AG09309 (cell line): ENCODE results near the gene AKNA.

Experiments used
- DNase-seq: peaks from one replicate; pipeline ENCODE4 v3.0.0-alpha.2; 2010; ENCODE audit warnings: low read depth
- H3K4me3 ChIP-seq: 2 replicates; pipeline ENCODE4 v1.5.1; 2011; ENCODE audit warnings: mild to moderate bottlenecking, low read depth, low read length, moderate library complexity; ENCODE audit not compliant: control insufficient read depth
- CTCF ChIP-seq: IDR thresholded peaks from 2 replicates; pipeline ENCODE4 v1.5.1; 2011; ENCODE audit warnings: mild to moderate bottlenecking, low read depth, low read length, inconsistent platforms; ENCODE audit not compliant: insufficient read depth, control insufficient read depth; ENCODE audit errors: missing control alignments

Gene AKNA

GRCh38 chr9:114384341-114384740, 3.4 kb downstream of the AKNA start:
- TF ChIP-seq CTCF: no peak
- no peak overlapping the region for H3K4me3 ChIP-seq
- no peak for DNase-seq

- H3K4me3 ChIP-seq: no peak overlapping the region
- TF ChIP-seq CTCF: no peak
- no peak for DNase-seq
Observed at GRCh38 chr9:114383521-114384231, 4.1 kb downstream of the AKNA start.

- H3K4me3 ChIP-seq: no peak overlapping the region
- DNase-seq: no peak
- peak; percentile 6 for TF ChIP-seq CTCF
Observed at GRCh38 chr9:114382699-114383520, 4.9 kb downstream of the AKNA start.

GRCh38 chr9:114378883-114379282, 8.9 kb downstream of the AKNA start:
- DNase-seq: no peak
- no peak for TF ChIP-seq CTCF
- H3K4me3 ChIP-seq: no peak overlapping the region

GRCh38 chr9:114378016-114378415, 9.8 kb downstream of the AKNA start:
- DNase-seq: no peak
- TF ChIP-seq CTCF: no peak
- no peak overlapping the region for H3K4me3 ChIP-seq

GRCh38 chr9:114376586-114377445, 11.0 kb downstream of the AKNA start:
- DNase-seq: no peak
- no peak for TF ChIP-seq CTCF
- H3K4me3 ChIP-seq: no peak overlapping the region
